Ascending aorta (tissue), 2 donors: ENCODE results near the gene PCNX3. TPM values are rescaled to one million over a fixed set of nuclear protein-coding genes. Genes with fewer than 3 reads are reported as not detected.

Source experiments
- DNase-seq, 2 donors: peaks; one replicate each; pipeline ENCODE4 v3.0.0-alpha.2; 2019; ENCODE audit warnings: low spot score in 2 of 2
- H3K27ac ChIP-seq, 2 donors: fragments of 200-600 bp; sonication (generic); one replicate each; pipeline ENCODE4 v1.5.1; 2016 to 2017; ENCODE audit warnings: mild to moderate bottlenecking in 1 of 2
- H3K27me3 ChIP-seq: fragments of 200-600 bp; sonication (generic); one replicate; pipeline ENCODE4 v1.5.1; 2017
- H3K36me3 ChIP-seq, 2 donors: fragments of 200-600 bp; sonication (generic); one replicate each; pipeline ENCODE4 v1.5.1; 2016
- H3K4me1 ChIP-seq, 2 donors: fragments of 200-600 bp; sonication (generic); one replicate each; pipeline ENCODE4 v1.5.1; 2016 to 2017; ENCODE audit warnings: mild to moderate bottlenecking in 1 of 2
- H3K4me3 ChIP-seq, 2 donors: fragments of 200-600 bp; sonication (generic); one replicate each; pipeline ENCODE4 v1.5.1; 2016 to 2017; ENCODE audit warnings: mild to moderate bottlenecking in 1 of 2
- H3K9me3 ChIP-seq, 2 donors: fragments of 200-600 bp; sonication (generic); one replicate each; pipeline ENCODE4 v1.5.1; 2016
- intact Hi-C: fragments of 100-400 bp; cut with DNase I; formaldehyde crosslinking; loops from one replicate; pipeline ENCODE4 v1.15.1; 2023
- total RNA-seq: library from RNA; depleted of rRNA; stranded (reverse); fragments of >200 nt; gene quantifications from one replicate; pipeline ENCODE4 v1.1.0, GENCODE V29; 2016
- TF ChIP-seq, protein P1 (sequence below), 3 experiments: fragments of 200-600 bp in 2 of 3; fragments of 450-650 bp in 1 of 3; sonication (generic) in 2 of 3; IDR thresholded peaks; one replicate each; pipeline ENCODE4 v1.5.1; 2016 to 2019; ENCODE audit warnings: antibody characterized with exemption in 3 of 3, mild to moderate bottlenecking in 1 of 3, moderate library complexity in 1 of 3

PCNX3 gene
- total RNA-seq, 1 donor from 2014 or later = 181 TPM

DNA sequence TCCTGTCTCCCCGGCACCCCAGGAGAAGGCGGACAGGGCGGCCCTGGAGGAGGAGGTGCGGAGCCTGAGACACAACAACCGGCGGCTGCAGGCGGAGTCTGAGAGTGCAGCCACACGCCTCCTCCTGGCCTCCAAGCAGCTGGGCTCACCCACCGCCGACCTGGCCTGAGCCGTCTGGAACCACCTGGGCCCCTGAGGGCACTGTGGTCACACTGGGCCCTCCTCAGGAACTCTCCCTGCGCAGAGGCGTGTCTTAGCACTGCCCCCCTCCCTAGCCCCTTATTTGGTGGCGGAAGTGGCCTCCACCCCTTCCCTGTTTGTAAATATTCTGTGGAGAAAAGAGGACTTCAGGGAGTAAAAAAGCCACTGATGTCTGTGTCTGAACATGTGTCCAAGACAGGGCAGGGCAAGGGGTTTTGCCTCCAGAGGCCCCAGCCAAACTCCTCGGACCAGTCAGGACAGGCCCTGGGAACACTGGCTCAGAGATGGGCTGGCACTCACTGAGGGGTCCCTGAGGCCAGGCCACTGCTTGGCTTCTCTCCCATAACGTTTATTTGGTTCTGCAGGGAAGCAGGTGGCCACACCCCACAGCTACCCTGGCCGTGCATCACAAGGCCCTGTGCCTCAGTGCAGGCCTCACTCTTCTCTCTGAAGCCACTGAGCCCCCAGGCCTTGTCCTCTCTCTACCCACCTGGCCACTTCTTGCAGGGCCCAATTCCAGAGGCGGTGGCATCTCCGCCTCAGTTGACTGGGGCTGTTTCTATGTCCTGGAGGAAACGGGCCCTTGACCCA, 35.2 kb downstream of the PCNX3 start:
- Histone ChIP-seq H3K9me3 (no peaks in the 10 kb centered on the region), H3K4me3 (no peak overlapping the region), H3K4me1 (peaks cover 12 to 17% of the 10 kb centered on the region in 2 donors), H3K36me3 (peaks cover 30 to 48% of the 10 kb centered on the region in 2 donors), H3K27ac (peak overlapping the region; percentile 89 to 93), H3K27me3 (no peaks in the 10 kb centered on the region)
- TF ChIP-seq, protein P1, sequence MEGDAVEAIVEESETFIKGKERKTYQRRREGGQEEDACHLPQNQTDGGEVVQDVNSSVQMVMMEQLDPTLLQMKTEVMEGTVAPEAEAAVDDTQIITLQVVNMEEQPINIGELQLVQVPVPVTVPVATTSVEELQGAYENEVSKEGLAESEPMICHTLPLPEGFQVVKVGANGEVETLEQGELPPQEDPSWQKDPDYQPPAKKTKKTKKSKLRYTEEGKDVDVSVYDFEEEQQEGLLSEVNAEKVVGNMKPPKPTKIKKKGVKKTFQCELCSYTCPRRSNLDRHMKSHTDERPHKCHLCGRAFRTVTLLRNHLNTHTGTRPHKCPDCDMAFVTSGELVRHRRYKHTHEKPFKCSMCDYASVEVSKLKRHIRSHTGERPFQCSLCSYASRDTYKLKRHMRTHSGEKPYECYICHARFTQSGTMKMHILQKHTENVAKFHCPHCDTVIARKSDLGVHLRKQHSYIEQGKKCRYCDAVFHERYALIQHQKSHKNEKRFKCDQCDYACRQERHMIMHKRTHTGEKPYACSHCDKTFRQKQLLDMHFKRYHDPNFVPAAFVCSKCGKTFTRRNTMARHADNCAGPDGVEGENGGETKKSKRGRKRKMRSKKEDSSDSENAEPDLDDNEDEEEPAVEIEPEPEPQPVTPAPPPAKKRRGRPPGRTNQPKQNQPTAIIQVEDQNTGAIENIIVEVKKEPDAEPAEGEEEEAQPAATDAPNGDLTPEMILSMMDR (IDR thresholded peaks at IDR 0.05) = no peak
- intact Hi-C loops = loop anchor here (5.0 kb wide), 2 partner anchors 78 to 108 kb away; partner anchors contain the start of genes FAM89B and ZNRD2
- DNase-seq = no peak

GRCh38 chr11:65651339-65651588, 35.7 kb downstream of the PCNX3 start:
- intact Hi-C loops = loop anchor here (5.0 kb wide), 2 partner anchors 79 to 109 kb away; partner anchors contain the start of genes FAM89B and ZNRD2
- peaks cover 35 to 48% of the 10 kb centered on the region in 2 donors for H3K36me3 ChIP-seq
- H3K27me3 ChIP-seq = no peaks in the 10 kb centered on the region
- TF ChIP-seq, protein P1 (IDR thresholded peaks at IDR 0.05) = no peak
- peak in 1 of 2 donors; percentile 63 for DNase-seq
- no peak overlapping the region for H3K4me3 ChIP-seq
- H3K4me1 ChIP-seq = peaks cover 12 to 17% of the 10 kb centered on the region in 2 donors
- H3K9me3 ChIP-seq = no peaks in the 10 kb centered on the region
- H3K27ac ChIP-seq = peak overlapping the region; percentile 89 to 93

- peak overlapping the region; percentile 89 to 93 for H3K27ac ChIP-seq
- peak overlapping the region; percentile 51 to 62 for H3K4me3 ChIP-seq
- peak in 1 of 2 donors; percentile 71 for DNase-seq
- TF ChIP-seq, protein P1 (IDR thresholded peaks at IDR 0.05) = no peak
- intact Hi-C loops = loop anchor here (1.0 to 5.0 kb wide), 4 partner anchors 14 to 110 kb away; partner anchors contain the start of genes FAM89B, PCNX3, SIPA1 and ZNRD2
- peaks cover 12 to 17% of the 10 kb centered on the region in 2 donors for H3K4me1 ChIP-seq
- no peaks in the 10 kb centered on the region for H3K9me3 ChIP-seq
- peaks cover 41 to 51% of the 10 kb centered on the region in 2 donors for H3K36me3 ChIP-seq
- H3K27me3 ChIP-seq = no peaks in the 10 kb centered on the region
Measured at GRCh38 chr11:65651589-65652510, 36.3 kb downstream of the PCNX3 start.

DNA sequence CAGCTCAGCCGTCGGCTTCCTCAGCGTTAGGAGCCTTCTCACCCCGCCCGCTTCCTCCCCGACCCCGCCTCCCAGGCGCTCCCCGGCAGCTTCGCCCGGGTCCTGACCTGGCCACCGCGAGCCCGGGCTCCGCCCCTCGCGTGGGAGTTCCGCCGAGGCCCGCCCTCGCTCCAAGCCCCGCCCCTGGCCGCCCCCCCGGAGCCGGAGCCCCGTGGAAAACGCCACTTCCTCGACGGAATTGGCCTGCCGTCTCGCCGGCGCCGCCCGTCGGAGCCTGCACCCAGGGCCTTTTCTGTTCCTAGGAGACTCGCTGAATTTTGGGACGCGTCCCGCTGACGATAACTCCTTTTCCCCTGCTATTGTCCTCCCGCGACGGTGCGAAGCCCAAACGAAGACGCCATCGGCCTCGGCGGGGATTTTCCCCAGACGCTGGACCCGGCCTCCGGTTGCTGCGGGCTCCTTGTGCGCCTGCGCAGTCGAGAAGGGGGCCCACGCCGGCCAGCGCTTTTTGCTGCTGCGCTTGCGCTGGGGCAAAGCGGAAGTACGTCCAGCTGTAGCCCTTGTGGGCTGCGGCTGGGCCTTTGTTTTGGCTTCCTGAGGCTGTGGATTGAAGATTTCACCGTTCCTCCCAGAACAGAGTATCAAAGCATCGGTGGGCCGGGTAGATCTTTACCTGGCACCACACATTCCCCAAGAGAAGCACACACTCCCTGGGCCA, 37.1 kb downstream of the PCNX3 start:
- TF ChIP-seq, protein P1 (IDR thresholded peaks at IDR 0.05) = no peak
- intact Hi-C loops = loop anchor here (1.0 to 5.0 kb wide), 5 partner anchors 10 to 110 kb away; partner anchors contain the start of genes FAM89B, PCNX3, RELA and SIPA1
- H3K4me3 ChIP-seq = peak overlapping the region; percentile 51 to 62
- peak; percentile 71 to 96 for DNase-seq
- H3K27me3 ChIP-seq = no peaks in the 10 kb centered on the region
- peaks cover 49 to 60% of the 10 kb centered on the region in 2 donors for H3K36me3 ChIP-seq
- H3K27ac ChIP-seq = peak overlapping the region; percentile 89 to 93
- no peaks in the 10 kb centered on the region for H3K9me3 ChIP-seq
- H3K4me1 ChIP-seq = peaks cover 12 to 17% of the 10 kb centered on the region in 2 donors
